NCI-H748 (cell line): Measurements from ENCODE around the gene HOXC12.

Source experiments
- DNase-seq: peaks from one replicate; lab custom pipeline; 2025; ENCODE audit not compliant: unreplicated experiment; lab: John Stamatoyannopoulos, UW

Gene HOXC12

GRCh38 chr12:54005853-54006558 is 51.3 kb downstream of the HOXC12 start:
- DNase-seq = peak; percentile 78

DNA sequence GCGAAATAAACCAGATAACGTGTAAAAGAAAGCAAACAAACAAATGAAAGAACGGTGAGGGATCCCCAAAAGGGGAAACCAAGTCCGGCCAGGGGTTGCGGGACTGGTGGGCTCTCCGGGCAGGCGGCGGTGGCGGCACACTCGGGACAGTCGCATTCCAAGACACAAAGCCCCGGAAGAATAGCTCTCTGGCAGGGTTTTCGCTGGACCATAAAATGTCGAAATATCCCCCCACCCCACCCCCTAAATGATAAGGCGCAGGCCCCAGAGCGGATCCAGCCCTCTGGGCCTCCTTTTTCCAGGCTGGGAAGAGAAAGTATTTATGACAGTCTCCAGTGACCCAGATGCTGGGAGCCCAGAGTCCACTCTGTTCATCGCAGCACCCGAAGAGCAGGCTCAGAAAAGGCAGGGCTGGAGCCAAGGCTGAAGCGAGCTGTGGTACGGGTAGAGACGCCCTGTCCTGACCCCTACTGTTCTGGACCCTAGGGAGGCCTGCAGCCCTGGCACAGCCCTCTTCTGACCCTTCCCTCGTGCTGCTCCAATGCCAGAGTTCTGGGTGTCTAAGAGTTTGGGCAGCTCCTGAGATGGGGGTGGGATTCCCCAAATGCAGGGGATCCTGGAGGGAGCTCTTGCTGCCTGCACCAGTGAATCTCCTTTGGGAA is 52.0 kb downstream of the HOXC12 start:
- DNase-seq = no peak

GRCh38 chr12:54007538-54008259 is 53.0 kb downstream of the HOXC12 start:
- DNase-seq = no peak

- DNase-seq = no peak
Observed at GRCh38 chr12:54008260-54008552, 53.5 kb downstream of the HOXC12 start.
